ENCODE results near the gene ARID3A.
"Not testable (repeated sequence)": the region's sequence is repeated elsewhere in the genome, so short reads cannot be mapped to it uniquely, and the experiment has no call there.

Gene ARID3A

DNA sequence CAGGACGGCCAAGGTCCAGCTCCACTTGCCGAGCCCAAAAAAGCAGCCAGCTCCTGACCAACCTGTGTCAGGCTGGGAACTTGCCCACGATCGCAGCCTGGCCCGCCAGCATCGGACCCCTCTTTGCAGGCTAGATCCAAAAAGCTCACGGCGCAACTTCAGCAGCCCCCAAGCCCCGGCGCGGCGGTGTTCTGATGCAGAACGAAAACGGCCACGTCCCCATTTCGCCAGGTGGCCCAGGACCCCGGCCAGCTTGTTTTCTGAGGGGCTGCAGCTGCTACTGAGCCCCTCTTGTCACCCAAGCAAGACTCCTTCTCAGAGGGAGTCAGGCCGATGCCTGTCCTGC lies 93.8 kb downstream of the ARID3A start:
- DNase-seq (ENCODE audit: low read depth), result no peak

DNA sequence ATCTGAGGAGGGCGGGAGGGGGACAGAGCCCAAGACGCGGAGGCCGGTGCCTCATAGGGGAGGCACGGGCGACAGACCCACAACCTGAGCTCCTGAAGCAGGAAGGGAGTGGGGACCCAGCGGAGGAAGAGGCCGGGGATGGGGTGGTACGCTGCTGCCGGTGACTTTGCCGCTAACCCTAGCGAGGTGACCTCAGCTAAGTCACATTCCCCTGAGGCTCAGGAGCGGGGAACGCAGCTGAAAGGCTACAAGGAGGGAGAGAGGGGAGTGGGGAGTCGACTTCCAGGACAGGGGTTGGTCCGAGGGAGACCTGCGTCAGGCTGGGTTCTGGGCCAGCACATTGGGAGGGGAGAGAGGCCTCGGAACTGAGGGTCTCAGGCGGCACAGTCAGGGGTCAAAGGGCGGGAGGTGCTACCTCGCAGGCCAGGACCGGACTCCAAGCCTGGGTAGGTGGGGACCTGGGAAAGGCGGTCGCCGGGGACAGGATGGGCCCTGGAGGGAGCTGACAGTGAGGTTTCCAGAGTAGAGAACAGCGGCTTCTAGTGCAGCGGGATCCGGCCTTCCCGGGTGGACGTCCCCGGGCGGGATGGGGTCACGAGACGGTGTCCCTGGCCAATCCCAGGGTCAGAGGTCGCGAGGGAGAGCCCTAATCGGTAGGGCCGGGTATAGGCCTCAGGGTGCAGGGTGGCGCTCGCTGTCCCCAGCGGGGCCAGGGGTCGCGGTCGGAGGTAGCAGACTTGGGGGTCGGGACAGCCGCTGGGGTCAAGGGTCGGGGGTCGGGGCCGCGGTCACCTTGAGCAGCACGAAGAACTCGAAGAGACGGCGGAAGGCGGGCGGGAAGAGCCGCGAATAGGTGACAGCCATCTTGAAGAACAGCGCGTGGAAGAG lies 94.4 kb downstream of the ARID3A start:
- DNase-seq (ENCODE audit: low read depth), result no peak

DNA sequence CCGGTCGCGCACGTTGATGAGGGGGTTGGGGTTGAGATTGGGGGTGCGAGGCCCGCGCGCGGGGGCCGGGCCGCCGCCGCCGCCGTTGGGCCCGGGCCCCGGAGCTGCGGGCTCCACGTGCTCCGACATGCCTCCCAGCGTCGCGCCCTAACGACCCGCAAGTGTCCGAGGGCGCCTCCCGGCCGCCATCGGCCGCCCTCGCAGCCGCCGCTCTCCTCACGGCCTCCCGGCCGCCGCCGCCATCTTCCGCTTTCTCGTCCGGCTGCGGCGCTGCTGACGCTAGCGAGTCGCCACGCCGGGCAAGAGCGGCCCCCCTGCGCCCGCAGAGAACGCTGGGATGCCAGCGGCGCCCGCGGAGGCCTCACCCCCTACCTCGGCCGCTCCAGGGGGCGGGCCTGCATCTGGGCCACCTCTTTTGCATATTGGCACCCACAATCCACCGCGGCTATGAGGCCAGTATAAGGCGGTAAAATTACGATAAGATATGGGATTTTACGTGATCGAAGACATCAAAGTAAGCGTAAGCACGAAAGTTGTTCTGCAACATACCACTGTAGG lies 95.1 kb downstream of the ARID3A start, which contains the start of gene TMEM259:
Gene TMEM259 (minus strand): TSS at position 256 of the 558 bp plus-strand sequence. CDS start 127 bp downstream, at position 129.
- DNase-seq (ENCODE audit: low read depth), result peak; percentile 90

DNA sequence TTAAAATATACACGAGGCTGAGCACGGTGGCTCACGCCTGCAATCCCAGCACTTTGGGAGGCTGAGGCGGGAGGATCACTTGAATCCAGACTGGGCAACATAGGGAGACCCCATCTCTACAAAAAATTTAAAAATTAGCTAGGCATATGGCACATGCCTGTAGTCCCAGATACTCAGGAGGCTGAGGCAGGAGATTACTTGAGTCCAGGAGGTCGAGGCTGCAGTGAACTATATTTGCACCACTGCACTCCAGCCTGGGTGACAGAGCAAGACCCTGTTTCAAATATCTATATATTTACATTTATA lies 98.0 kb downstream of the ARID3A start:
- not testable (repeated sequence) for DNase-seq (ENCODE audit: low read depth)

DNA sequence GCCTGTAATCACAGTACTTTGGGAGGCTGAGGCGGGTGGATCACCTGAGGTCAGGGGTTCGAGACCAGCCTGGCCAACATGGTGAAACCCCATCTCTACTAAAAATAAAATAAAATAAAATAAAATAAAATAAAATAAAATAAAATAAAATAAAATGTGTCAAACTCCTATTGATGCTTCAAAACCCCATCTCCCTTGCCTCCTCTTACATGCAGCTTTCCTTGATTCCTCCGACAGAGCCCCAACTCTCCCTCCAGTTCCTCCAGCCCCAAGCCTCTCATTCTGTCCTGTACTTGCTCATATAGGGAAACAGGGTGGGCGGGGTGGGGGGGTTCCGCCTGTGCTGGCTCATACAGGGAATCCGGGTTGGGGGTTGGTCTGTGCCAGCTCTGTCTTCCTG lies 99.2 kb downstream of the ARID3A start:
- not testable (repeated sequence) for DNase-seq (ENCODE audit: low read depth)
